HepG2 (cell line): ENCODE results near the gene LOX. TPM values are rescaled to one million over a fixed set of nuclear protein-coding genes. Genes with fewer than 3 reads are reported as not detected.

Experiments
- ATAC-seq: fragments of 200-7000 bp; cut with Tn5 transposase; 3 replicates; pipeline ENCODE4 v1.9.1; 2020; ENCODE audit warnings: mild to moderate bottlenecking, moderate library complexity
- BruUV-seq: library from RNA; stranded (reverse); fragments of 400-500 nt; replicated peaks from 2 replicates; lab custom pipeline; 2021; lab: Mats Ljungman, UMichigan
- CTCF ChIA-PET: fragments of 300-600 bp; formaldehyde crosslinking; extraction: SDS; loops from one replicate; lab custom pipeline; 2021; ENCODE audit warnings: low total read pairs, inconsistent platforms, low intra/inter-chr PET ratio; lab: Yijun Ruan, JAX
- POLR2A ChIA-PET: fragments of 350-600 bp; sonication (Branson Sonifier 250); formaldehyde crosslinking; loops from one replicate; lab custom pipeline; 2020; ENCODE audit warnings: antibody characterized with exemption, inconsistent platforms; lab: Yijun Ruan, JAX
- DNase-seq: peaks from one replicate; pipeline ENCODE4 v3.0.0-alpha.2; 2015; ENCODE audit warnings: low spot score
- FAIRE-seq: peaks from 3 replicates; lab custom pipeline; 2011; peaks lifted over from hg19 to GRCh38; lab: Jason Lieb, UNC
- H2AFZ ChIP-seq: one replicate; pipeline ENCODE4 v1.6.1; 2011; ENCODE audit warnings: low read length, inconsistent platforms
- H3K27ac ChIP-seq: fragments of 300-600 bp; 3 replicates; pipeline ENCODE4 v1.8.0; 2011; ENCODE audit warnings: mixed run types, mild to moderate bottlenecking, mixed read lengths, low read length, inconsistent platforms; ENCODE audit not compliant: insufficient read depth; ENCODE audit errors: extremely low read length
- H3K27me3 ChIP-seq, 2 experiments: fragments of 200-600 bp in 1 of 2; 2 replicates in 1 of 2; 3 replicates in 1 of 2; pipeline versions ENCODE4 v1.6.0 to v1.8.0; 2011; ENCODE audit warnings: low read length in 2 of 2, mild to moderate bottlenecking in 2 of 2, moderate library complexity in 2 of 2, inconsistent platforms in 1 of 2; ENCODE audit not compliant: insufficient read depth in 2 of 2, control insufficient read depth in 1 of 2
- H3K36me3 ChIP-seq, 2 experiments: fragments of 200-600 bp in 1 of 2; replicated peaks in 1 of 2; 2 replicates in 1 of 2; 3 replicates in 1 of 2; pipeline versions ENCODE4 v1.5.1 to v1.8.0; 2011; ENCODE audit warnings: low read length in 2 of 2, inconsistent platforms in 1 of 2; ENCODE audit not compliant: insufficient read depth in 2 of 2, control insufficient read depth in 1 of 2
- H3K4me1 ChIP-seq: 2 replicates; pipeline ENCODE4 v1.5.1; 2012; ENCODE audit warnings: low read length, inconsistent platforms; ENCODE audit not compliant: insufficient read depth
- H3K4me2 ChIP-seq: 2 replicates; pipeline ENCODE4 v1.6.0; 2011; ENCODE audit warnings: low read depth, low read length, inconsistent platforms
- H3K4me3 ChIP-seq, 3 experiments: fragments of 200-600 bp in 1 of 3; sonication (generic), shearing (Covaris generic) in 1 of 3; replicated peaks in 1 of 3; 2 replicates each; pipeline ENCODE4 v1.5.1; 2011 to 2016; ENCODE audit warnings: low read length in 3 of 3, inconsistent platforms in 2 of 3, low read depth in 2 of 3, mild to moderate bottlenecking in 2 of 3, control low read depth in 1 of 3, mixed read lengths in 1 of 3; ENCODE audit not compliant: insufficient read depth in 1 of 3
- H3K79me2 ChIP-seq: one replicate; pipeline ENCODE4 v1.6.1; 2011; ENCODE audit warnings: low read length, inconsistent platforms; ENCODE audit not compliant: insufficient read depth
- H3K9ac ChIP-seq: 2 replicates; pipeline ENCODE4 v1.6.0; 2011; ENCODE audit warnings: mild to moderate bottlenecking, low read depth, low read length, inconsistent platforms; ENCODE audit not compliant: insufficient read depth
- H3K9me3 ChIP-seq: 2 replicates; pipeline ENCODE4 v1.5.1; 2012; ENCODE audit warnings: mild to moderate bottlenecking, low read length
- H4K20me1 ChIP-seq: 2 replicates; pipeline ENCODE4 v1.6.0; 2011; ENCODE audit warnings: inconsistent platforms, mild to moderate bottlenecking, low read length, moderate library complexity; ENCODE audit not compliant: insufficient read depth
- BCLAF1 ChIP-seq: fragments of 450-650 bp; IDR thresholded peaks from 2 replicates; pipeline ENCODE4 v1.6.1; 2017; ENCODE audit warnings: mild to moderate bottlenecking
- DDIT3 ChIP-seq: sonication (generic); formaldehyde crosslinking; IDR thresholded peaks from 2 replicates; pipeline ENCODE4 v1.4.0; 2020; ENCODE audit warnings: mild to moderate bottlenecking, missing genetic modification reagents
- HNRNPH1 ChIP-seq: fragments of 200-400 bp; formaldehyde crosslinking; optimal IDR thresholded peaks from 2 replicates; pipeline ENCODE3; 2017; ENCODE audit warnings: mild to moderate bottlenecking, low read depth, low read length
- HOXA9 ChIP-seq: sonication (generic); formaldehyde crosslinking; IDR thresholded peaks from 2 replicates; pipeline ENCODE4 v1.8.1; 2022; ENCODE audit warnings: missing genetic modification reagents, mild to moderate bottlenecking, moderate library complexity, borderline replicate concordance
- MBD4 ChIP-seq: IDR thresholded peaks from 2 replicates; pipeline ENCODE4 v1.6.1; 2012; ENCODE audit warnings: low read length, inconsistent platforms, borderline replicate concordance
- NFE2 ChIP-seq: sonication (generic); formaldehyde crosslinking; IDR thresholded peaks from 2 replicates; pipeline ENCODE4 v1.4.0; 2020; ENCODE audit warnings: missing genetic modification reagents
- PREB ChIP-seq: sonication (generic); formaldehyde crosslinking; IDR thresholded peaks from 2 replicates; pipeline ENCODE4 v1.4.0; 2020; ENCODE audit warnings: missing genetic modification reagents
- RBAK ChIP-seq: sonication (generic); formaldehyde crosslinking; IDR thresholded peaks from 2 replicates; pipeline ENCODE4 v1.5.1; 2020; ENCODE audit warnings: mild to moderate bottlenecking, missing genetic modification reagents
- RXRB ChIP-seq: IDR thresholded peaks from 2 replicates; pipeline ENCODE4 v1.6.1; 2016; ENCODE audit warnings: borderline replicate concordance, missing genetic modification reagents, missing compliant biosample characterization
- SAP130 ChIP-seq: IDR thresholded peaks from 2 replicates; pipeline ENCODE4 v1.6.1; 2016; ENCODE audit warnings: low read depth
- THRA ChIP-seq: sonication (generic); formaldehyde crosslinking; IDR thresholded peaks from 2 replicates; pipeline ENCODE4 v1.4.0; 2020; ENCODE audit warnings: missing genetic modification reagents, borderline replicate concordance
- ZHX1 ChIP-seq: sonication (generic); formaldehyde crosslinking; IDR thresholded peaks from 2 replicates; pipeline ENCODE4 v1.8.1; 2022; ENCODE audit warnings: low read depth, mild to moderate bottlenecking, missing genetic modification reagents
- ZNF260 ChIP-seq: sonication (generic); formaldehyde crosslinking; IDR thresholded peaks from 2 replicates; pipeline ENCODE4 v1.4.0; 2020; ENCODE audit warnings: missing genetic modification reagents, low read depth, mild to moderate bottlenecking, borderline replicate concordance
- ZNF264 ChIP-seq: sonication (generic); formaldehyde crosslinking; IDR thresholded peaks from 2 replicates; pipeline ENCODE4 v1.4.0; 2020; ENCODE audit warnings: missing genetic modification reagents
- ZNF329 ChIP-seq: sonication (generic); formaldehyde crosslinking; IDR thresholded peaks from 2 replicates; pipeline ENCODE4 v1.9.0; 2021; ENCODE audit warnings: low read depth, mild to moderate bottlenecking, missing genetic modification reagents
- ZNF367 ChIP-seq: sonication (generic); formaldehyde crosslinking; IDR thresholded peaks from 2 replicates; pipeline ENCODE4 v1.4.0; 2020; ENCODE audit warnings: missing genetic modification reagents, borderline replicate concordance
- ZNF468 ChIP-seq: sonication (generic); formaldehyde crosslinking; IDR thresholded peaks from 2 replicates; pipeline ENCODE4 v1.8.0; 2022; ENCODE audit warnings: mild to moderate bottlenecking, moderate library complexity, missing genetic modification reagents
- ZNF883 ChIP-seq: sonication (generic); formaldehyde crosslinking; IDR thresholded peaks from 2 replicates; pipeline ENCODE4 v1.5.1; 2020; ENCODE audit warnings: mild to moderate bottlenecking, missing genetic modification reagents; ENCODE audit errors: not compliant biosample characterization
- WGBS: methylation state at CpG from one replicate; pipeline ENCODE4 v1.1.6; 2017; ENCODE audit warnings: low lambda C conversion rate; 5-methylcytosine and 5-hydroxymethylcytosine counted together
- in situ Hi-C: cut with HindIII; loops from 2 replicates; pipeline ENCODE4 v1.10.0; 2017; ENCODE audit warnings: low pct_unique_long_range_greater_than_20kb; ENCODE audit not compliant: extremely low pct_ligation_motif_present
- intact Hi-C: fragments of 100-400 bp; cut with micrococcal nuclease; formaldehyde crosslinking; loops from one replicate; pipeline ENCODE4 v1.10.0; 2022; ENCODE audit not compliant: unreplicated experiment
- polyA plus RNA-seq, 8 experiments: library from polyadenylated mRNA; depleted of rRNA in 3 of 8; stranded (reverse) in 7 of 8; unstranded in 1 of 8; fragments of >200 nt; fragmentation: Illumina TruSeq in 4 of 8; extraction: Trizol in 4 of 8; gene quantifications; 2 replicates each; pipeline versions ENCODE4 v1.2.1 to v1.2.3, GENCODE V29; 2011 to 2016; ENCODE audit warnings: low read depth in 4 of 8, missing spikeins in 1 of 8, mixed read lengths in 1 of 8; ENCODE audit not compliant: insufficient read depth in 1 of 8
- total RNA-seq, 5 experiments: library from RNA; depleted of rRNA; stranded (reverse); fragments of >200 nt; fragmentation: Illumina TruSeq; extraction: Trizol; gene quantifications; 2 replicates each; pipeline ENCODE4 v1.2.3, GENCODE V29; 2016; ENCODE audit warnings: low read depth in 1 of 5

The LOX gene
- total and polyA plus RNA-seq, 2 of the 13 experiments (the other 11 are each of a cell fraction or from before 2014, with no cell fraction given): 0.73 to 173 TPM

GRCh38 chr5:122105909-122106308 lies 27.9 kb upstream of the LOX start:
- WGBS: 29% methylated on average over 2 of the region's 2 CpGs
- Histone ChIP-seq H3K4me1 (no peaks in the 10 kb centered on the region), H3K9ac (no peak overlapping the region), H3K27ac (no peak overlapping the region), H3K4me3 (no peak overlapping the region), H3K27me3 (no peaks in the 10 kb centered on the region), H4K20me1 (no peaks in the 10 kb centered on the region), H3K36me3 (no peaks in the 10 kb centered on the region), H3K79me2 (no peaks in the 10 kb centered on the region), H3K4me2 (no peak overlapping the region), H2AFZ (no peak overlapping the region), H3K9me3 (no peaks in the 10 kb centered on the region)
- BruUV-seq: no TSS peak
- TF ChIP-seq ZNF367 (CRISPR knock-in tag): no peak
- TF ChIP-seq ZNF260 (CRISPR knock-in tag): no peak
- no peak for TF ChIP-seq DDIT3 (CRISPR knock-in tag)
- TF ChIP-seq ZNF883 (CRISPR knock-in tag): no peak
- no peak for TF ChIP-seq HNRNPH1
- TF ChIP-seq PREB (CRISPR knock-in tag): no peak
- TF ChIP-seq NFE2 (CRISPR knock-in tag): no peak
- no peak for TF ChIP-seq ZNF264 (CRISPR knock-in tag)
- no peak for TF ChIP-seq HOXA9 (CRISPR knock-in tag)
- no peak for TF ChIP-seq RXRB
- TF ChIP-seq ZHX1 (CRISPR knock-in tag): no peak
- TF ChIP-seq MBD4: no peak
- TF ChIP-seq RBAK (CRISPR knock-in tag): no peak
- no peak for TF ChIP-seq ZNF329
- TF ChIP-seq ZNF468 (CRISPR knock-in tag): no peak
- no peak for TF ChIP-seq SAP130
- no peak for TF ChIP-seq THRA
- TF ChIP-seq BCLAF1: no peak
- CTCF ChIA-PET: no interaction called here
- DNase-seq (no peak), ATAC-seq (no peak), FAIRE-seq (no peak)
- intact Hi-C loops (no loop called here), in situ Hi-C loops (loop anchor here (10.0 kb wide), 1 partner anchor 141 kb away; the partner anchor contains the start of gene SRFBP1)
- POLR2A ChIA-PET: no interaction called here
